ACHN (cell line): ENCODE measurements around the gene RBM17.
"Not testable (repeated sequence)": the region's sequence is repeated elsewhere in the genome, so short reads cannot be mapped to it uniquely, and the experiment has no call there.

Source experiments
- DNase-seq: peaks from one replicate; pipeline ENCODE4 v3.0.0-alpha.2; 2015
- in situ Hi-C: cut with HindIII; loops from 2 replicates; pipeline ENCODE4 v1.10.0; 2017; ENCODE audit warnings: low sequenced_read_pairs, low pct_ligation_motif_present, low pct_unique_long_range_greater_than_20kb

RBM17 gene

GRCh38 chr10:6054884-6055283, 34.0 kb upstream of the RBM17 start:
- in situ Hi-C loops: no loop called here
- DNase-seq: no peak

GRCh38 chr10:6055929-6056328, 32.9 kb upstream of the RBM17 start:
- in situ Hi-C loops: no loop called here
- no peak for DNase-seq

GRCh38 chr10:6056411-6057135, 32.3 kb upstream of the RBM17 start:
- in situ Hi-C loops: no loop called here

GRCh38 chr10:6058682-6059475, 30.0 kb upstream of the RBM17 start:
- DNase-seq: no peak
- in situ Hi-C loops: no loop called here

More at GRCh38 chr10:6056411-6057135, 32.3 kb upstream of the RBM17 start:
- DNase-seq: no peak

- no peak for DNase-seq
- in situ Hi-C loops: no loop called here
Observed at GRCh38 chr10:6059506-6059905, 29.3 kb upstream of the RBM17 start.

- in situ Hi-C loops: no loop called here
Observed at GRCh38 chr10:6061056-6061455, 27.8 kb upstream of the RBM17 start.

GRCh38 chr10:6062101-6062771, 26.6 kb upstream of the RBM17 start, which contains the start of gene IL2RA:
TSS of gene IL2RA (minus strand) at chr10:6062367. CDS start at chr10:6062151, 216 bp downstream.
- in situ Hi-C loops: no loop called here
- DNase-seq: no peak

More at GRCh38 chr10:6061056-6061455, 27.8 kb upstream of the RBM17 start:
- no peak for DNase-seq

- in situ Hi-C loops: no loop called here
- DNase-seq: no peak
Observed at GRCh38 chr10:6064119-6064518, 24.7 kb upstream of the RBM17 start.

GRCh38 chr10:6064726-6065125, 24.1 kb upstream of the RBM17 start:
- DNase-seq, in situ Hi-C loops: not testable (repeated sequence)

GRCh38 chr10:6065406-6065805, 23.4 kb upstream of the RBM17 start:
- DNase-seq: no peak
- in situ Hi-C loops: no loop called here

GRCh38 chr10:6065835-6066234, 23.0 kb upstream of the RBM17 start:
- in situ Hi-C loops: no loop called here

GRCh38 chr10:6067457-6067856, 21.4 kb upstream of the RBM17 start:
- no peak for DNase-seq
- in situ Hi-C loops: no loop called here

More at GRCh38 chr10:6065835-6066234, 23.0 kb upstream of the RBM17 start:
- no peak for DNase-seq

GRCh38 chr10:6068006-6068405, 20.8 kb upstream of the RBM17 start:
- no peak for DNase-seq
- in situ Hi-C loops: no loop called here

- no peak for DNase-seq
- in situ Hi-C loops: no loop called here
Observed at GRCh38 chr10:6068422-6068821, 20.4 kb upstream of the RBM17 start.

GRCh38 chr10:6069081-6069931, 19.5 kb upstream of the RBM17 start:
- in situ Hi-C loops: no loop called here

GRCh38 chr10:6070660-6071059, 18.2 kb upstream of the RBM17 start:
- DNase-seq: no peak
- in situ Hi-C loops: no loop called here

More at GRCh38 chr10:6069081-6069931, 19.5 kb upstream of the RBM17 start:
- no peak for DNase-seq

- in situ Hi-C loops: no loop called here
- DNase-seq: no peak
Observed at GRCh38 chr10:6071181-6072175, 17.4 kb upstream of the RBM17 start.
